ENCODE measurements around the gene C1QTNF8.
A peak's percentile ranks its signal among the peaks of the same experiment; 100 is the strongest.
"Not testable (repeated sequence)": the region's sequence is repeated elsewhere in the genome, so short reads cannot be mapped to it uniquely, and the experiment has no call there.

Gene C1QTNF8

GRCh38 chr16:1107731-1108130 lies 11.7 kb upstream of the C1QTNF8 start:
- no peak for DNase-seq

- DNase-seq = no peak
Measured at GRCh38 chr16:1107141-1107540, 11.1 kb upstream of the C1QTNF8 start.

- no peak for DNase-seq
Measured at GRCh38 chr16:1106659-1107058, 10.6 kb upstream of the C1QTNF8 start.

GRCh38 chr16:1105888-1106620 lies 10.0 kb upstream of the C1QTNF8 start:
- DNase-seq = peak; percentile 5 to 12

GRCh38 chr16:1103636-1103980 lies 7.6 kb upstream of the C1QTNF8 start:
- DNase-seq = no peak

GRCh38 chr16:1102921-1103635 lies 7.0 kb upstream of the C1QTNF8 start:
- DNase-seq = peak in 1 of 2 donors; percentile 33

GRCh38 chr16:1102333-1102700 lies 6.3 kb upstream of the C1QTNF8 start:
- no peak for DNase-seq

DNA sequence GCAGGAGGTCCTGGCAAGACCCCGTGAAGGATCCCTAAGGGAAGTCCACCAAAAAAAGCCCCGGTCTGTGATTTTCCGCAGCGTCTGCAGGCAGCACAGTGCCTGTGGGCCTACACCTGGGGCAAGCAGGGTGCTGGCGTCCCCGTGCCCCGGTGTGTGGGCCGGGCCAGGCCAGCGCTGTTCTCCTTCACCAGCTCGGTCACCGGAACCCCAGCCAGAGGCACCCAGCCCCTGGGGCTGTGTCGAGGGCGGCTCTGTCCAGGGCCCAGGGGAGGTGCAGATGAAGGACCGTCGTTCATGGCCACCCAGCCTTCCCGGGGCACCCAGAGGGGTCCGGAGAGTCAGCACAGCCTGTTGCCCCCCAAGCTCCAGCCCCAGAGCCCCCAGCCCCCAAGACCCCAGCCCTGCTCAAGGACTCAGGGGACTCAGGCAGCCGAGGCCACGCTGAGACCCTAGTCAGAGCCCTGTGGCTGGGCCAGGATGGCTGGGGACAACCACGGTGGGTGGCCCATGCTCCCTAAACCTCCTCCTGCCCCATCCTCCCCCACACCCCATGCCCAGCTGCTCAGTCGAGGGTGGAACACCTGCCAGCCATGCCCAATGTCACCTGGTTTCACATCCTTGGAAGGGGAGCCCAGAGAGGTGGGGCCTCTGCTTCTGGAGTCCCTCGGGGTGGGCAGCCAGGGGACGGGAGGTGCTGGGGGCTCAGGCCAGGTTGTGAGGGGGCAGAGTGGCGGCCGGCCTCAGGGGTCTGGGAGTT lies 5.7 kb upstream of the C1QTNF8 start:
- no peak for DNase-seq

- no peak for DNase-seq
Measured at GRCh38 chr16:1101133-1101532, 5.1 kb upstream of the C1QTNF8 start.

DNA sequence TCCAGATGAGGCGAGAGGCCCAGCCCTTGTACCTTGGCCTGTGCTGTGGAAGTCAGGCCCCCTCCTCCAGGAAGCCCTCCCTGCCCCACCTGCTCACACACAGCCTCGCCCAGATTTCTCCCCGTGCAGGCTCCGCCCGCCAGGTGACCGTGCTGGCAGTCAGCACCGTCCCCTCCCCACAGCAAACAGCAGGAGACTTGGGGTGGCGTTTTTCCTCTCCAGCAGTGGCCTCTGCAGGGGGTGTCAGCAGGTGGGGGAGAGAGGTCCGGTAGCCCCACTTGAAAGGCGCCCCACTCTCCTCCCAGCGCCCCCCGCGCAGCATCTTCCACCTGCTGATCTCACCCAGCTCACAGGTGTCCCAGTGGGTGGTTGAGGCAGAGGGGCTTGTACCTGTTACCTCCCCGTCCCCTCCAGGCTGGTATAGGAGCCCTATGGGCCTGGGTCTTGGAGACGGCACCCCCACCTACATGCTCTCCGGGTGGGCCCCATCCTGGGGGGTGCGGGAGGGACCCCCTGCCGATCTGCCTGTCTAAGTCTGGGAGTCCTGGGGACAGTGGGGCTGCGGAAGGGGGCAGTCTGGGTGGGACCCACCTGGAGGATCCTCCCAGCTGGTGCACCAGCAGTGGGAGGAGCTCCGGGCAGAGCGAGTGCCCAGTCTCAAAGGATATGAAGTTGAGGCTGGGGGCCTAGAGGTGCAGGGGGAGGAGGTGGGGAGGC lies 4.2 kb upstream of the C1QTNF8 start:
- no peak for DNase-seq

DNA sequence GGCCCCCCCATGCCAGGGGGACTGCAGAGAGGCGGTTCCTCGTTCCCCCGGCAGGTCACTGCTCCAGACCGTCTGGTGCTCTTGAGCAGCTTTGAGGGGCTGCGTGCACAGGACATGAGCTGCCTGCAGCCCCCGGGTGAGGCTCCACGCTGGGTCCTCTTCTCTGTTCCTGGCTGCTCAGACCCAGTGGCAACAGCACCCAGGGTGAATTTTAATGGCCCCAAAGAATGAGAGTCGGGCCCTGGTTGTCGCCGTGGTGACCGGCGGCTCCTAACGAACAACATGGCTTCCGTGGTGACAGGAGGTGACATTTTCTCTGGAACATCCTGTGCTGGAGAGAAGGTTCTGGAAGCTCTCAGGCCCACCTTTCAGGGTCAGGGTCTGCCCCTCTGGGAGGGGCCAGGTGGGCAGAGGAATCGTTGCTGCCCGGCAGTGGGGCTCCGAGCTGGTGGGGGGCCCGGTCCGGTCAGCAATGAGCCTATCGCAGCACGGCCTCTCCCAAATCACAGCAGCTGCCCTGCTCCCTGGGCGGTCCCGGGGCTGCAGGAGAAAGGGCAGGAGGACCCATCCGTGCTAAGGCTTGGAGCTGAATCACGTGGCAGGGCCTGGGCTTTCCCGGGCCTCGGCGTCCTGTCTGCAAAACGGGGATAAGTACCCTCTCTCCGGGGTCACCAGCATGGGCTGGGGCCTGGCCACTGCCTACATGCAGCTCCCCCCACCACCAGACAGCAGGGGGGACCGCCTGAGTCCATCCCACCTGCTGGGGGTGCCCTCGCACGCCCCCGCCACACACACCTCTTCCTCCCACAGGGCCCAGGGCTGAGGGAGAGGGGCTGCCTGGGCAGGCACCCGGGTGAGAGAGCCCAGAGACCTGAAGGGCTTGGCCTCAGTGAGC lies 3.4 kb upstream of the C1QTNF8 start:
- no peak for DNase-seq

DNA sequence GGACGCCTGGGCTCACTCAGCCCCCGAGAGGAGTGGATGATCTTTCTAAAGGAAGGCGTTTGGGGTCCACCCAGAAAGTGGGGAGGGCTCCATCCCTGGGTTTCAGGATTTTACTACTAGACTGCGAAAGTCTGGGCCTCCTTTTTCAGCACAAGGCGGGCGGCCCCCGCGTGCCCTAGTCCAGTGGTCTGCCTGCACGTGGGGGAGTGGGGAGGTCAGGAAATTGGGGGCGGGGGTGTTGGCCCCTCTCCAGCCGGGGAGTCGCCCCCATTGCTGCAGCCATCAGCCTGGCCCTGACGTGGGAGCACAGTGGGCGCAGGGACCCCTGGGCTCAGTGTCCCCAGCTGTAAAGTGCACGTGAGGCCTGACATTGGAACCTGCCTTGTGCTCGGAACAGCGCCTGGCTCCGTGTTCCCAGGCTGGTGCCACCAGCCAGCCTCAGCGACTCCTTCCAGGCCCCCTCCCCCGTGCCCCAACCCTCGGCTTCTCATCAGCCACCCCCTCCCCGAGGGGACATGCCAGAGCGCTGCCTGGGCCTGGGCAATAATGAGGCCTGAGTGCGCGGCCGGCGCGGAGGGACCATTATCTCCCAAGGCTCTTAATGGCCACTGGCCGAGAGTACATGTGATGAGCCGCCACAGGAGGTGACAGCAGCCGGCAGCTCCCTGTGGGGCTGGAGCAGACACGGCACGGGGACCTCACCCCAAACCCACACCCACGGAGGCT lies 2.4 kb upstream of the C1QTNF8 start:
- DNase-seq = no peak

- no peak for DNase-seq
Measured at GRCh38 chr16:1097800-1098199, 1.8 kb upstream of the C1QTNF8 start.

DNA sequence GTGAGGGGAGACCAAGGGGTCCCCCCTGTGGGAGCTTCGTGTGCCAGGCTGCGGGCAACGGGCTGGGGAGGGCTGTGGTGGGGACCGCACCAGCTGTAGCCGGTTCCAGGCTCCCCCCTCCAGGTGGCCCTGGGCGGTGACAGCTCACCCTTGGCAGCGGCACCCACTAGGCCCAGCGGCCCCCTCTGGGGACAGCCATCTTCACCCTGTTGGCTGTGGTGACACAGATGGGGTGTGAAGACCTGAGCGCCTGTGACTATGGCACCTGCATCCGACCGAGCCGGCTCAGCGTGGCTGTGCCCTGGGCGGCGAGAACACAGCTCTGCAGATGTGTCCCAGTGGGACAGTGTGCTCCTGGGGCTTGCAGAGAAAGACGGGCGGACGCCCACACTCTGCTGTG lies 1.1 kb upstream of the C1QTNF8 start:
- no peak for DNase-seq

DNA sequence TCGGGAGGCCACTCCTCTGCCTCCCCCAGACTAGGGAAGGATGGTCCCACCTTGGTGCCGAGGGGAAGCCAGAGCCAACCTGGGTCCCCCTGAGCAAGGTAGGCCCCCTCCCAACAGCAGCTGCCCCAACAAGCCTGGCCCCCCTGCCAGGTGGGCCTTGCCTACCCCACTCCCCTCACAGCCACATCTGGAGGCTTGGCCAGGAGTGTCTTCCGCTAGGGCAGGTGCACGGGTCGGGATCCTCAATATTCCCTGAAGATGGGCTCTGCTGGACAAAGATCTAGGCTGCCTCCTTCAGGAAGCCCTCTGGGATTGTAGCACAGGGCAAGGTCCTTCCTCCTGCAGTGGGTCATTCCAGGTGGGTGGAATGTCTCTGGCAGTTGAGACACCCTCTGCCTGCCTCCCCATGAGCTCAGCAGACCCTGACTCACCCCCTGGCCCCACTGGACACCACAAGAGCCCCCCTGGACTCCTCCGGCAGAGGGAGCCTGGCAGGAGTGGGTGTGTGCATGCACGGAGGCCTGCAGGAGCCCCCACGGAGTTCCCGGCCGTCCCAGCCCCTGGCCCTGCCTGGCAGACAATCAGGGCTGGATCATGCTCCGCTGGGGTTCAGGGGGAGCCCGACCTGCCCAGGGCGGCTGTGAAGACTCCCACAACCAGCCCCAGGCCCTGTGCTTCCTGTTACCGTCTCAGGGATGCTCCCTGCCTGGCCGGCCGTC lies 435 bp downstream of the C1QTNF8 start:
- no peak for DNase-seq

- DNase-seq = no peak
Measured at GRCh38 chr16:1094601-1095449, 1.2 kb downstream of the C1QTNF8 start.

GRCh38 chr16:1094124-1094479 lies 1.9 kb downstream of the C1QTNF8 start:
- no peak for DNase-seq

GRCh38 chr16:1093284-1094123 lies 2.5 kb downstream of the C1QTNF8 start:
- no peak for DNase-seq

GRCh38 chr16:1092685-1093283 lies 3.3 kb downstream of the C1QTNF8 start:
- not testable (repeated sequence) for DNase-seq

All from bone marrow (tissue), 2 donors.